DMS153 (cell line): Measurements from ENCODE around the gene COL23A1.

Experiments used
- DNase-seq: peaks from one replicate; lab custom pipeline; 2025; lab: John Stamatoyannopoulos, UW

Gene COL23A1

DNA sequence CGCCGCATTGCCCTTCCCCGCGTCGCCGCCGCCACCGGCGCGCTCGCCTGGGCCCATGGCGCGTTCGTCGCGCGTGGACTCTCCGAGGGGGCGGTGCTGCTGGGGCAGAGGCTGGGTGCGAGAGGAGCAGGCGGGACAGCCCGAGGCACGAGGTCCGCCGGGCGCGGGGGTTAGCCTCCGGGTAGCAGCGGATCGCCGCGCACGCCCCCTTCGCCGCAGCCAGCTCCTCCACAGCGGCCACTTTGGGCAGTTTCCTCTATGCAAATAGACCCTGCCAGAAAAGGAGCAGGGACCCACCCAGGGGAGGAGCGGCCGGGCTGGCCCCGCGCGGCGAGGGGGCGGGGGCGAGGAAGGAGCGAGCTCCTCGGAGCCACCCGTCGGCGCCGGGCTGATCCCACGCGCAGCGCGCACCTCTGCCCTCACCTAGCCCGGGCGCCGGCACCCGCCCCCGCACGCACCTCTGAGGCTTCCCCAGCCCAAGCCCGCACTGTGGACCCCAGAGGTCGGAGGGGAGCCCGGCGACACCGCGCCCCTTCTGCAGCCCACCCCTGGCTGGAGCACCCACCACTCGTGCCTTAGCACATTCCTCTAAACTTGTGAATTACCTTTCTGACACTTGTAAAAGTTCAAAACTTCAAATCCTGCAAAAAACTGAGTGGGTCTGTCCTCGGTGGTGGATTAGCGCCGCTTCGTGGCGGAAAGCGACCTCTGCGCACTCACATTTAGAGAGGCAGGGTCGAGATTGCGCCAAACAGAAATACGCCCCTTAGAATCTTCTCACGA, at the start of gene COL23A1:
TSS of gene COL23A1 (minus strand) at position 253 of the 783 bp plus-strand sequence.
- DNase-seq = no peak

DNA sequence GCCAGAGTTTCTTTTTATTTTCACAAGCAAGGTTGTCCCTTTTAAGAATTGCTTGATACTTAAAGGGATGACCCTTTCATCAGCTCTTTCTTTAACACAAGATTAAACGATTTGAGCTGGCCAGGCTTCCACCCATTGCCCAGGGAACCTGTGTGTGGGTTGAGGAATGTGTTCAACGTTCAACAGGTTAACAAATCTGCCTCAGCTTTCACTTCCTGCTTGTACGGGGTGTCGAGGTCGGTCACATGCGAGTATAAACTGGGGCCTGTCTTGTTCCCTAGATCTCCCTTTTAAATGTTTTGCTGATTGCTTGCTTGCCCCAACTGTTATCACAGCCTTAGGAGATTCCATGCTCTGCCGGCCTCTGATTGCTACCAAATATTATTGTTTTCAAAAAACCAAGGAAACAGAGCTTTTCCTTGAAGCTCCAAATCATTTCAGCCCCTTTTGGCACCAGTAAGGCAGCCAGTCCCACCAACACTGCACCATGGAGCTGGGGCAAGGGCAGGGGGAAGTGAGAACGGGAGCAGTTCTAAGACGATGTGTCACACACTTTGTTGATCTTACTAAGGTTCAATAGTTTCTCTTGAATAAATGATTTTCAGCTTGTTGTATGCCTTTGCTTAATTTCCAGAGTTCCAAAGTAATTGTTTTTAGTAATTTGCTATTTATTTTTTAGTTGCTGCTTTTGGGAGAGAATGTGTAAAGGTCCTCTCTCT, 47.3 kb upstream of the COL23A1 start:
- no peak for DNase-seq

DNA sequence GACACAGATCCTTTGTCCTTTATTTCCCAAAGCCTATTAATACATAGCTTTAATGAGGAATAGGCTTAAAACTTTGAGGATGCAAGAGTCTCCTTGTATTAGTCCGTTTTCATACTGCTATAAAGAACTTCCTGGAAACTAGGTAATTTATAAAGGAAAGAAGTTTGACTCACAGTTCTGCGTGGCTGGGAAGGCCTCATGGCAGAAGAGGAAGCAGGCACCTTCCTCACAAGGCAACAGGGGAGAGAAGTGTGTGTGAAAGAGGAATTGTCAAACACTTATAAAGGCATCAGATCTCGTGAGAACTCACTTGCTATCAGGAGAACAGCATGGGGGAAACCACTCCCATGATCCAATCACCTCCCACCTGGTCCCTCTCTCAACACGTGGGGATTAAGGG, 42.1 kb upstream of the COL23A1 start:
- DNase-seq = no peak

DNA sequence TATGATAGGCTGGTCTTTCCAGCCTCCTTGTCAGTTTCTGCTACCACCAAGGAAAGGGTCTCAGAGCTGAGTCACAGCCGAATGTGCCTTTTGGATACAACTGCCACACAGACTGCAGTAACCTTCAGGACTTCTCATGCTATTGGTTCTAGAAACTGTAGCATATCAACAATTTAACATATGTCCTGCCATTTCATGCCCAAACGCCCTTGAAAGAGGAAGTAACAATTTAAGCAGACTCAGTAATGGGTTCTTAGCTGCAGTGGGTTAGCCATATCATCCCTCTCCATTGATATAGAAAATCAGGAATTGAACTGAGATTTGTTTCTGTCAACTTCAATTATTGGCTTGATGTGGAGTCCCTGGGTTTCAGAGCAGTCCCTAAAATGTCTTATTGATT, 40.8 kb upstream of the COL23A1 start:
- no peak for DNase-seq

DNA sequence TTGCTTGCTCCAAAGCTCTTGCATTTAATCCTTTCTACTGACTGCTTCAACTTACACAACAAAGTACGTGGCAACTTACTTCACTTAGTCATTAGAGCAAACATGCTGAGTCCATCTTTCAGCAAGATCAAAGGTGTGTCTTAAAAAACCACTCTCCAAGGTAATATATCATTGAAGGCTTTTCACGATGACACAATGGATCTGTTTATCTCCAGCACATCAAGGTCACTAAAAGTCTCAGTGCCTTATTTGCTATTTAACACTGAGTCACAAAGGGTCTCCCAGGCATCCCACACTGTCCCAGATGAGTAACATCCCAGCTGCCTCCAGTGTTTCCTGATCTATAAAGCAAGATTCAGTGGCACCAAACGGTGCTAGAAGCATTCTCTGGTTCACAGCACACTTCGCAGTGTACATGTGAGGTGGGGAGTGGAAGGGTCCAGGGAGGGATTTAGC, 40.3 kb upstream of the COL23A1 start:
- DNase-seq = no peak

DNA sequence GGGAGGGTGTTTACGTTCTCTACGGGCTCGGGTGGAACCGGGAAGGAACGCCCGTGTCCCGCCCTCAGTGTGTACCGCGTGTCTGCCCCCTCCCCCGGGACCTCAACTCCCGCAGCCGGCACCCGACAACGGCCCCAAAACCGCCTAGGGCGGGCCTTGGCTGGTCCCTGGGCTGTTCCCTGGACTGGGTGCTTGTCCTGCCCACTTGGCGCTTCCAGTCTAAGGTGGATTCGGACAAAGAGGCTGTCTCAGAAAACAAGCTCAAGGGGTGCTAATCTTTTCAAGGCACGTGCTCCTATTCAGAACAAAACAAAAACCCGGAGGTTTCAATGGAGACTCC, 37.0 kb upstream of the COL23A1 start:
- DNase-seq = no peak

DNA sequence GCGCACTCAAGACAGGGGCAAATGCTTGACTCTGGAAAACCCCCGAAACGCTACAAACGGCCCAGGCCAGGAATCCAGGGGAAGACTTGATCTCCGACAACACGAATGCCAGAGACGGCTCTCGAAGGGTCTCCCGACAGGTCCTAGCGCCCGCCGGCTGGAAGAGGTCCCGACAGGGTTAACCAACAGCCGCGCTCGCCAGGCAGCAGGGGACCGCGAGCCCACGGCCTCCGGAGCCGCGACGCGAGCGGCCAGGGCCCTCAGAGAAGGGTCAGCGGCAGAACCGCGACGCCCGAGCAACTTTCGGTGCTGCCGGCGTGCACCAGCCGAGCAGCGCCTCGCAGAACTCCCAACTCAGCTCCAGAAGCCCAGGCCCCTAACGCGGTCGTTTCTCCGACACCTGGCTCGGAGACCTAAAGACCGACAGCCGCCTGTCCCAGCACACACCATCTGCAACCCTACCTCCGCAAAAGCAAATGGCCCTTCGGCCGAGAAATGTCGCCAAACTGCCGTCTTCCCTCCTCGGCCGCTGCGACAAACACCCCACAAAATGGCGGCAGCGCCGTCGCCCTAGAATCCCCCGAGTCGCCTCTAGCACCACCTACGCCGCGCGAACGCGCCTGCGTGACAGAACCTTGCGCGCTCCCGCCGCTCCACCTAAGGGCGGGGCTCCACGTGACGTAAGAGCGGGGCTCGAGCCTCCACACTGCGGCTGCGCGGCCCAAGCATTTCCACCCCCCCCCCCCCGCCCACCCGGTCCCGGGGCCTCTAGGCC, 36.5 kb upstream of the COL23A1 start, which contains the start of gene CLK4:
TSS of gene CLK4 (minus strand) at position 567 of the 775 bp plus-strand sequence. CDS start 3,634 bp downstream, outside the sequence.
- DNase-seq = peak; percentile 32

DNA sequence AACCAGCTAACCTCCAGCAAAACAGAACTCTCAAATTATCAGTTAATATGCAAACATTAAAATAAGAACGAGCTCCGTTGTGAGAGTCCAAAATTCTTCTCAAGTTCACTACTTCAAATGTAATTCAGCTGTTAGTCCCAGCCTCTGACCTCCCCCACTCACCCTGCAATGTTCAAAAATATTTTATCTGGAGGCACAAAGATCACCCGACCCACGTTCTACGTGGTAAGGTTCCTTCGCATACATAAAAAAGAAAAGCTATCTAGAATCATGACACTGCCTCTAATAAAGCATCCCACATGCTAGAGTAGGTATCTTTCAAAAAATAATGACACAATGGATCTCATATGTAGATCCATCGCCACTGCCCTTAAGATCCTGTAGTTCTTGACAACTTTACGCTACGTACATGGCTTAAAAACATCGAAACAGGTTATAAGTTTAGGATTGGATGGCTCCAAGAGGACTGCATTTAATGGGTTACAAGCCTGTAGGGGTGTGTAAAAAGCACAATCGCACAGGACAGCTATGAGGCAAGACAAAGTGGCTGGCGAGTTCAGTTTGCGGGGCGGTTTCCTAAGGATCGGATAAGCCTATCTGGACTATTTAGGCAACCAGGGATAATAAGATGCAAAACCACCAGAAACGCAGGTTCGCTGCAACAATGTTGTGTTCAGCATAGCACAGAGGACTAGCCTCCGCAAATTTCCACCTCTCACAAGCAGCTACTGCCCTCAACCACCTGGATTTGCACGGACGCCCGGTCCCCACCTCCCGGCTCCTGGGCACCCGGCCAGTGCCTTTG, 35.7 kb upstream of the COL23A1 start:
- DNase-seq = no peak

DNA sequence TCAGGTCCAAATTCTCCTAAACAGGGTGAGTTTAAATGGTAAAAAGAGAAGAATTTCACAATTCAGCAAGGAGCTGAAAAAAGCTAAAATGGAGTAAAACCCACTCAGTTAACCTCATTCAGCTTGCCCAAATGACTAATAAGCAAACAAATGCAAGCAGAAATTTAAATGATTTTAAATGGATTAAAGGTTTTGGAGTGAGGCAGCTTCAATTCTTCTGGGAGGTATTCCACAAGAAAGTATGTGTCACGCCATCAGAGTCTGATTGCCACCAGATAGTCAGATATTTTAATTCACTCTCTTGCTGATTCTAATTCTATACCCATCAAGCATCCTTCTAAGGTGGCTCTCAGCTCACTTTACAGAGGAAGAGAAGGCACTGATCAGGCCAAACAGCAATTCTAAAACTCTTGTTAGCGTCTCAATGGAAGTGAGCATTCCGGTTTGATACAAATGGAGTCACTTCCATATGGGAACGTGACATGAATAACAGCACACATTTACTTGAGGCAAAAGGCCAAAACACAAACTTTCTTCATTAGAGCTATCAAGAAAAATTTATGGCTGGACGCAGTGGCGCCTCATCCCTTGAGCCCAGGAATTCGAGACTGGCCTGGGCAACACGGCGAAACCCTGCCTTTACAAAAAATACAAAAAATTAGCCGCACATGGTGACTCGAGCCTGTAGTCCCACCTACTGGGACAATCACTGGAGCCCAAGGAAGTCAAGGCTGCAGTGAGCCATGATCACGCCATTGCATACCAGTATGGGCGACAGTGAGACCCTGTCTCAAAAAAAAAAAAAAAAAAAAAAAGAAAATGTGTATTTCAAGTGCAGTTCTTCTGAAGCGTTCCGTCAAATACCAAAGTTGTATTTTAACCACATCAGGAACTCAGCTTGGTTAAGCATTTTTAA, 34.7 kb upstream of the COL23A1 start:
- DNase-seq = no peak

DNA sequence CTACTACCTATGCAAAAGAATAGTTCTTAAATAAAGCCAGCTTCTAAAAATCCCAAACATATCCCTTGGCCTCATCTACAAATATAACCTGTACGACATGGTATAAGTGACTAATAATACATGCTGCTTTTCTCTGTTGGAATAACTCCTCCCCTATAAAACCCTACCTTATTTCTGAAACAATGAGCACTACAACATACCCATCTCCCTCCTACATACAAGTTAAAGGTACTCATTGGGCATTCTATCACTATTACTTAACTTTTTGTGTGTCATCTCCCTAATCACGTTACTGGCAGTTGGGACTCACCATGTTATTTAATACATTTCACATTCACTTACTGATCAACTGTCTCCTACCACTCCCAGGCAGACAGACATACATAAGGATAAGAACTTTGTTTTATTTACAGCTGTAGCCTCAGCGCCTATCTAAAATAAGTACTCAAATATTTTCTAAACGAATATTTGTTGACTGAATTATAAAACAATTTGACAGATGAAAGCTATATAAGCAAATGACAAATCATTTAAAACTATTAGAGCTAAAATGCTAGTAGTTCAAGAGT, 32.6 kb upstream of the COL23A1 start:
- DNase-seq = no peak

DNA sequence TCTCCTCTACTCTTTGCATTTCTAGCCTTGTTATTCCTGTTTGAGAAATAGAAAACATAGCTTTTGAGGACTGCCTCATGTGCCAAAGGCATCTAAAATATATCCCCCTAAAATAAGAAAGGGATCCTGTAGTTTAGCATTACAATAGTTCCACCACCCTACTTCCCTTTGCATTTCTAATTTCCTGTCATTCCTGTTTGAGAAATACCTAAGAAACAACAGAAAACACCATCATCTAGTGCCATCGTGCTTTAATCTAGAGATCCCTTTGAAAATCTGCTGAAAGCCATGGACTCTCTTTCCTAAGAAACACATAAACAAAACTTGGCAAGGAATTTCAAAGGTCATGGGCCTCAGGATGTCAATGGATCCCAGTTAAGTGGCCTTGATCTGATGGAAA, 29.2 kb upstream of the COL23A1 start:
- DNase-seq = no peak

DNA sequence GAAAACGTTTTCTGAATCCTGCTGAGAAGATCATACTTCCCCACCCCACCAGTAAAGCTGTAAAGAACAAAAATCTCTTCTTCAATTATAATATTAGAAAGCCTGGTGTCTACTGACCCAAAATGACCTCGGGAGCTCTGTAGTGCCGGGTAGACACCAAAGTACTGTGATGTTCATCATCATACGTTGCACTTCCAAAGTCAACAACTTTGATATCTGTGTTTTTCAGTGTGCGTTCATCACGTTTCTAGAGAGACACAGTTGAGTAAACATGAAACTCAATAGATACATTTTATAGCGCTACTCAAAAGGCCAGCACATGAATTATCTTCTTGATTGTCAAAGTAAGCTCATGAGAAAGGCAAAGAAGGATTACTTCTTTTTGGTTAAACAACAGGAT, 22.1 kb upstream of the COL23A1 start:
- peak; percentile 7 for DNase-seq

DNA sequence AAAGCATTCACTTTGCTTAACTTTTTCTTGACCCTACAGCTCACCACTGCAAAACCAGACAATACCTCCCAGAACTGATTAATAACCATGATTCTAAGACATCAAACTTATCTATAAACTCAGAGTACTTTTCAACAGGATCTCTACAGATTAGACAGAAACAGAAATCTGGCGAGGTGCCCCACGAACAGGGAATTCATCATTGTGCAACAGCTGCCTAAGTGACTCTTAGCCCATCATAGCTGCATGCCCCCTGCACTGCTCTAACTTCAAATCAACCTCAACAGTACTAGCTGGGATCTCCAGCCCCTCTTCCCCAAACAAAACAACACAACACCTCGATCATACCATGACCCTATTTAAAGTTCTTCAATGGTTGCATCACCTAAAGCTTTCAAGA, 16.1 kb upstream of the COL23A1 start:
- no peak for DNase-seq

DNA sequence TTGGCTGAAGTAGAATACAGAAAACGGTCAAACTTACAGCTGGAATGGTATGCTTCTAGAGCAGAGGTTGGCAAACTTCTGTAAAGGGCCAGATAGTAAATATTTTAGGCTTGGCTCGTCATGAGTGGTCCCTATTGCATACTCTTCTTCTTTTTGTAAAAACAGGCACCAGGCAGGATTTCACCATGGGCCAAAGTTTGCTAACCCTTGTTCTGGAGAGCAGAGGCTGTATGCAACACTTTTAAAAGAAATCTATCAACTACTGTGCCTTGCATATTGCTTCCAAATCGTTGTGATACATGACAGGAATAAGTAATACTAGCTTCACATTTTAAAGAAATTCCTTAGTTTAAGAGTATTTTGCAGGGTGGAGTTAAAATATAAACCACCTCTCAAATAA, 15.6 kb upstream of the COL23A1 start:
- no peak for DNase-seq

DNA sequence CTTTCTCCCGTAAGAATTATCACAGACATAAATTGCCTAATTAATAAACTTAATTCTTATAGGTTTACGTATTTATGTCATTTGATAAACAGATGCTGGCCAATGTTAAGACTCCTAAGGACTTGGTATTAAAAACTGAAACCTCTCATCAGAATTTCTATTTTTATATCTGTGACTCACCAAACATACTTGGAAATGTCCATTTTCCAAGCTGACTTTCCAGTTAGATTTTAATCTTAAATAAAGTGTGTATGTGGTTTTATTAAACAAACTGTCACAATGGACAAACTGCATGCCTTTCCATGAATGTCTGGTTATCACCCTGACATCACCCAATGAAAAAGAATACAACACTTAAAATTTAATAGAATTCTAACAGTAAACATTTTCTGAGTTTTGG, 12.6 kb upstream of the COL23A1 start:
- DNase-seq = no peak

DNA sequence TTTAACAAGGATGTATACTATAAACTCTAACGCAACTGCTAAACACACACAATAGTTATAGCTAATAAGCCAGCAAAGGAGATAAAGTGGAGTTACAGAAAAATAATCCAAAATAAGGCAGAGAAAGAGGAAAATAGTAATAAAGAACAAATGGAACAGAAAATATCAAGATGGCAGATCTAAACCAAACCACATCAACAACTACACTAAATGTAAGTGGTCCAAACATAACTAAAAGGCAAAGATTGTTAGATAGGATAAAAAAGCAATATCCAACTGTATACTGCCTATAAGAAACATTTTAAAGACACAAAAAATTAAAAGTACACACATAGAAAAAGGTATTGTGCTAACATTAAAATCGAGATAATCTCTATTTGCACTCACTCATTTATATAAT, 5.6 kb upstream of the COL23A1 start:
- no peak for DNase-seq

DNA sequence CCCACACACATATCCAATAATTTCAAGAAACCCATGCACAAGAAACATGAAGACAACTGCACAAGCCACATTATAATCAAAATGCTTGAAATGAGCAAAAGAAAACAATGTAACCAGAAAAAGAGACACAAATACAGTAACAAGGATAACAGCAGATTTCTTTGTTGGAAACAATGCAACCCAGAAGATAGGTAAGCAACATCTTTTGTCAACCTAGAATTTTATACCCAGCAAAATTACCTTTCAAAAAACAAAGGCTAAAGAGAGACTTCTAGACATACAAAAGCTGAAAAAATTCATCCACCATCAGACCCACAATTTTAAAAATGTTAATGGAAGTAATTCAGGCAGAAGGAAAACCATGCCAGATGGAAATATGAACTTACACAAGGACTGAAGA, 5.0 kb upstream of the COL23A1 start:
- DNase-seq = no peak

DNA sequence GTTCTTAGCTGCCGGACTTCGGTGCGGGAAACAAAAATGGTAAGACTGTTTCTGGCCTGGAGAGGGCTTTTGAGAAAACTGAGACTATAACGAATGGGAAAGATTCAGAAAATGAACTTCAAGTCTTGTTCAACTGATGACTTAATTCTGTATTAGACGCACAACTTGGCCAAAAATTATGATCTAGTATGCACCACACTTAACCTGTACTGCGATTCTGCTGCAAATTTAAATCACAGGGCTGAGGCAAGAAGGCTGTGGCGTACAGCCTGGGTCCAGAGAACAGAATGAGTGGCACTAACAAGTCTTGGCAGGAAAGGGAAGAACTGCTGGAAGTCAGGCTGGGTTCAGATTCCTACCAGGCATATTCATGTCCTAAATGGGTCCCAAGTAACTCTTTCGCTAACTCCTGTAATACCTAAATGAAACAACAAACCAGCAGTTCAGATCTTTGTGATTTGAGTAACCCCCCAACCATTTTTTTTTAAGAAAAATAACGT, 781 bp upstream of the COL23A1 start:
- no peak for DNase-seq

DNA sequence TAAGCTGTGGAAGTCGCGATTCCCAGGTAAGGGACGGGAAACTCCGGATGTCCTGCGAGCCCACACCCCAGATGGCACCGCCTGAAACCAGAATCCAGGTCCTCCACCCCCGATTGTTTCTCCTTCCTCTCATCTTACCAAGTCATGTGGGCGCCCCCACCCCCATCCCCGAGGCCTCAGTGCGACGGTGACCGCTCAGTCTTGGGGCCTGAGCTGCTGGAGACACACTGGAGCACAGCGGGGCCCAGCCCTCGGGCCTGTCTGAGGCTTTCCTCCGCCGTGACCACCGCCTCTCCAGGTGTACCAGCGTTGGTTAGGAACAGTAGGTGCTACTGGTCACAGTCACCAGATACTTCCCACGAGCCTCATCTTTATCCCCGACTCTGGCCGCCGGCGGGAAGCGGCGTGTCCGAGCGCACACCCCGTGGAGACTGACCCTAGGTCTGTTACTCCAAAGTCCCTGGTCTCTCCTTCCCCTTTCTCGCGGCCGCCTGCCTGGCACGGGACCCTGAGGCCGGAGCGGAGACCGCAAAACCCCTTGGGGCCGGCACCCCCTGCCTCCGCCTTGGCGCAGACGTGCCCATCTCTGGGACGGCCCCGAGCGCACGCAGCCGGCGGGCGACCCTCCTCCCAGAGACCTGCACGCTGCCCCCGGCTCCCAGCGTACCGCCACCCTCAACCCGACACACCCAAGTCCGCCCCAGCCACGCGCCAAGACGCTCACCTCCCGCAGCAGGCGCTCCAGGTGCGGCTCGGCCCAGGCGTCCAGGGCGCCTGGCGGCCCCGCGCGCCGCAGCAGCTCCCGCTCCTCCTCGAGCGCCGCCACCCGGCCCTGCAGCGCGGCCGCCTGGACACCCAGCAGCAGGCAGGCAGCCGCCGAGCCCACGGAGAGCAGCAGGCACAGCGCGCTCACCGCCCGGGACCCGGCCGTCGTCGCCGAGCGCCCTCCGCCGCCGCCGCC, 733 bp downstream of the COL23A1 start:
- no peak for DNase-seq
